ENCODE results near the gene NRAS.

- no peak for TF ChIP-seq CTCF (optimal IDR thresholded peaks at IDR 0.05 in 1 of 3, IDR thresholded peaks at IDR 0.05 in 1 of 3, conservative IDR thresholded peaks at IDR 0.05 in 1 of 3; ENCODE audit: extremely low read depth in 1 of 3, insufficient read depth in 2 of 3, low read length in 3 of 3)
- no peak for TF ChIP-seq EZH2 (IDR thresholded peaks at IDR 0.05; ENCODE audit: low read length)
Observed at GRCh38 chr1:114753143-114753542, 36.6 kb upstream of the NRAS start.
